Stimulated activated CD8-positive, alpha-beta memory T cell treated with anti-CD3 and anti-CD28 coated beads, Interleukin-12 subunit alpha, Interleukin-12 subunit beta, amount 100 ng/mL, for 24 hours (primary cell): Measurements from ENCODE around the gene LZTR1.

Source experiments
- DNase-seq: peaks from one replicate; pipeline ENCODE4 v3.0.0-alpha.2; 2020; ENCODE audit errors: extremely low read depth

Gene LZTR1

DNA sequence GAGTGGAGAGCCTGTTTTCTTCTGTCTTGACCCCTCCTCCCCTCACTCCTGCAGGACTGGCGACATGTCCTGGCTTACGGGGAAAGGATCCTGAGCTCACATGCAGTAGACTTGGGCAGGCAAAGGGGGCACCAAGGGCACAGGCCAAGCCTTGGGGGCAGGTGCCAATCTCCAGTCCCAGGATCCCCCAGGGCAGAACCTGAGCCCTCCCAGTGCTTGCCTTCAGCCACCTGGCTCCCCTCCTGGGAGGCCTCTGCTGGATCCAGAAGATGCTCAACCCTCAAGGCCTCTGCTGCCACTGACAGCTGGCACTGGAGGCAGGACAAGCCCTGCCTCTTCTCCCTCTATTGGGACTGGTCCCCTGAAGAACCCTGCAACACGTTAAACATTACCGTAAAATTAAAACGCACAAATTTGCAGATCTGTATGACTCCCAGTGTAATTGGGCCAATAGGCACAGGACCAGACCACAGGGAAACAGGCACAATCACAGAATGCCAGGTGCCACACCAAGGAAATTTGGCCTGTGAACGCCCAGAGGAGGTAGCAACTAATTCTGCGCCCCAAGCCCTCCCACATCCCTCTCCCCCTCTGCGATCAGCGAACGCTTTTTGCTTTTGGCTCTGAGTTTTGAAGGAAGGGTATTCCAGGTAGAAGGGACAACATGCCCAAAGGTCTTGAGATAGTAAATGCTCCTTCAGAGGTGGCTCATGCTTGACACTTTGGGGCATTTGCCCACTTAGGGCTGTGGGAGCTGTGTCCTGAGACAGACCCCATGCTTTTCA, 967 bp upstream of the LZTR1 start:
- no peak for DNase-seq

DNA sequence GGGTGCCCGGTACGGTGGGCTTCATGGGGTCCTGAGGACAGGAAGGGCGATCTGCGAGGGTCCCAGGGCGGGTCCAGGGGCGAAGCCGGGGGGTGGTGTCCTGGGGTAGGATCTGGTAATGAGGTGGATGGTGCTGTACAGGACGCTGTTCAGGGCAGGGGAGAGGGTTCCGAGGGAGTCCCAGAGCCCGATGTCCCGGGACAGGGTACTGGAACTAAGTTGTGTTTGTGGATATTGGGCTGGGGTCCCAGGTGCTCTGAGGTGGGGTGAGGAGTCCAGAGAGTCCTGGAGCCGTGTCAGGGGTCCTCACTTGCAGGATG, 426 bp downstream of the LZTR1 start:
- no peak for DNase-seq

DNA sequence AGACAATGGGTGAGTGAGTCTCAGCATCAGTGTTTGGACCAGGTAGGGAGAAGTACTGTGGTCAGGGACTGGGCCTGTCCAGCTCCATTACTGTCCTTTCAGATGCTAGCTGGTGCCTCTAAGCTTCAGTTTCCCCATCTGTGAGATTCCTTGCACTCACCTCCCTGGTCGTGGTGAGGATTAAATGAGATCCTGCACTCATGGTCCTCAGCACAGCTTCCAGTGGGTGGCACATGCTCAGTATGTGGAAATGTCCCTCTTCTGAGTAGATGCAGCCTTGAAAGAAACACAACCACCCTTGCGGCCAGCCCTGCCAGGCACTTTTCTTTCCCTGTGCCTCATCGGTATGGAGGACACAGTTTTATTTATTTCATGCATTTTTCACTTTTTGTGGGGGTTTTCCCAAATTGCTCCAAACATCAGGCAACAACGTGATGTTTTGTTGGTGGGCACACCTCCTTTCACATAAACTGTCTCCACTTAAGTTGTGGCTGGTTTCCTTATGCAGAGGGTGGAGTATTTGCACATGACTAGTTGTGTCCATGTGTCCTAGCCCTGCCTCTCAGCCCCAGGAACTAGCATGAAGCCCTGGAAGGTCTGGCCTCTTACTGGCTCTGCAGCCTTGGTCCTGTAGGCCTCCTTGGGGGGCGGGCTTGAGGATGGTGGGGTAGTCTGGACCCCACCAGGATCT, 1.1 kb downstream of the LZTR1 start:
- DNase-seq = no peak

DNA sequence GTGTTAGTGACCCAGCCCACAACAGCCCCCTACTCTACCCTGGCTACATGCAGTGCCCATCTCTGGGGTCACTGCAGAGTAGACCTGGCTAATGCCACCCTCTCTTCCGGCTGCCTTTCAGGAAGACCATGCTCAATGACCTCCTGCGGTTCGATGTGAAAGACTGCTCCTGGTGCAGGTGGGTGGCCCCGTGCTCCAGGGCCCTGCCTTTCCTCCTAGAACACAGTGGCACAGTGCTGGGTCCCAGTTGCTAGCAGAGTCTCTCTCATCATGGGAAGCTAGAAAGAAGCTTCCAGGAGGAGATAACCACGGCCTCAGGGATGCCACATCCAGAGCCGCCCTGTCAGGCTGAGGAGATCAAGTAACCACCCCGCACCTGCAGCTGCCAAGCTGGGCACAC, 3.6 kb downstream of the LZTR1 start:
- no peak for DNase-seq

DNA sequence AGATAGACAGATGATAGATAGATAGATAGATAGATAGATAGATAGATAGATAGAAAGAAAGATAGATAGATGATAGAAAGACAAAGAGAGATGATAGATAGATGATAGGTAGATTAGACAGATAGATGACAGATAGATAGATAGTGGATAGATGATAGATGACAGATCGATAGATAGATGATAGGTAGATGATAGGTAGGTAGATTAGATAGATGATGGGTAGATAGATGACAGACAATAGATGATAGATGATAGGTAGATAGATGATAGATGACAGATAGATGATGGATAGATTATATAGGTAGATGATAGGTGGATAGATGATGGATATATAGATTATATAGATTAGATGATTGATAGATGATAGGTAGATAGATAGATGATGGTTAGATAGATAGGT, 4.3 kb downstream of the LZTR1 start:
- DNase-seq = no peak

DNA sequence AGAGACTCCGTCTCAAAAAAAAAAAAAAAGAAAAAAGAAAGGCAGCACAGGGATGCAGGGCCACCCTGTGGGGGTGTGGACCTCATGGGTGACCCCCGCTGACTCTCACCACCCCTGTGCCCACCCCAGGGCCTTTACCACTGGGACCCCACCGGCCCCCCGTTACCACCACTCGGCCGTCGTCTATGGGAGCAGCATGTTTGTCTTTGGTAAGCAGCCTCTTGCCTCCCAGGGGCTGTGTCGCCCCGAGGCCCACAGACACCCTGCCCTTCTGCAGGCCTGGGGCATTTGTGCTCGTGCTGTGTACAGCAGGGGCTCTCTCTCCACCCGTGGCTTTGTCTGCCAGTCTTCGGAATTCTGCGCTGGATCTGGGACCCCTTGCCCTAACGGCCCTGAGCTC, 5.3 kb downstream of the LZTR1 start:
- no peak for DNase-seq

DNA sequence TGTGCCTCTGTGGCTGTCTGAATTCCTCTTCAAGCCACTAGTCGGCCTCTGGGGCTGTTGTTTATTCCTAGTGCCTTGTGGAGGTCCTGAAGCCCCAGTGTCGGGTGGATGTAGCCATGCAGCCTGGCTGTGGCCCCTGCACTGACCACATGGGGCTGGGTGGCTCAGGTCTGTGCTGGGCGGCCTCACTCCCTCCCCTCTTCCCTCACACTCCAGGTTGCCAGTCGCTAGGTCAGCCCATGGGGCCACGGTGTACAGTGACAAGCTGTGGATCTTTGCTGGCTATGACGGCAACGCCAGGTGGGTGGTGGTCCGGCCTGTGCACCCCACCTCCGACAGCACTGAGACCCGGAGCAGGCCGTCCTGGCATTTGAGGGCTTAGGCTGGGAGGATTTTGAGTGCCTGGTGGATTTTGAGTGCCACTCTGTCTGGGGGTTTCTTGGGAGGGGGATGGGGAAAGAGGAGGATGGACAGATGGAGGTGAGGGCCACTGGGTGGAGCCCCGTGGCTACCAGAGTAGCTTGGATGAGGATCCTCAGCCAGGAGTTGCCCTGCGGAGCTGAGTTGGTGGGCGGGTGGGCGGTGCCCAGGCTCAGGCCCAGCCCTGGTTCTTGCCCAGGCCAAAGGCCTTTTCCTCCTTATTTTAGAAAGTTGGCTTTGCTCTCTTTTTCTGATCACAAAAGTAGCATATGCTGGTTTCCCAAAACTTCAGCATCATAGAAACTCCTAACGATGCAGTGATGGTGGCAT, 6.7 kb downstream of the LZTR1 start:
- no peak for DNase-seq

DNA sequence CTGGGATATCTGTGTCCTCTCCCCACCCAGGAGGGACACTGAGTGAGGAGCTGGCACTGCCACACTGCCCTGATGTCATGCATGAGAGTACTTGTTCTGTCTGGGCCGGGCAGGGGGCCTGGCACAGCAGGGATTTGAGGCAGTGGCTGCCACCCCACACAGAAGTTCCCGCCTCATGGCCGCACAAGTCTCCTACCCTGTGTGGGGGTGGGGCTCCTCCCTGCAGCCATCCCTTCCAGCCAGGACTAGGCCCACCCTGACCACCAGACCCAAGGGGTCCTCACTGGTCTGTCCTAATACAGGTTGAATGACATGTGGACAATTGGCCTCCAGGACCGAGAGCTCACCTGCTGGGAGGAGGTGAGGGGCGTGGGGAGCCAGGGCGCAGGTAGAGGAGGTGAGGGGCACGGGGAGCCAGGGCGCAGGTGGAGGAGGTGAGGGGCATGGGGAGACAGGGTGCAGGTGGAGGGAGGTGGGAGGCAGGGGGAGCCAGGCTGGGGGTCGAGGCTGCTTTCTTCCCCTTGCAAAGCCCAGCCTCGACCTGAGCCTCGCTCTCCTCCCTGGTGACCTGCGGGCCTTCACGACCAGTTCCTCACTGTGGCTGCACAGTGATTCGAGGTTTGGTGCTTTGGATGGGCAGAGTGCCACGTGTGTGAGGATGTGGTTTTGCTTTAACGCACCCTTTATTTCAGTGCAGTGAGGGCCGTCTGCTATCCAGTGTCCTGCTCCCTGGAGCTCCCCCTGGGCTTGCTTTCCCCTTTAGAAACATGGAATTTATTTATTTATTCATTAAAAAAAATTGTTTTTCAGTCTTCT, 7.4 kb downstream of the LZTR1 start:
- DNase-seq = no peak

DNA sequence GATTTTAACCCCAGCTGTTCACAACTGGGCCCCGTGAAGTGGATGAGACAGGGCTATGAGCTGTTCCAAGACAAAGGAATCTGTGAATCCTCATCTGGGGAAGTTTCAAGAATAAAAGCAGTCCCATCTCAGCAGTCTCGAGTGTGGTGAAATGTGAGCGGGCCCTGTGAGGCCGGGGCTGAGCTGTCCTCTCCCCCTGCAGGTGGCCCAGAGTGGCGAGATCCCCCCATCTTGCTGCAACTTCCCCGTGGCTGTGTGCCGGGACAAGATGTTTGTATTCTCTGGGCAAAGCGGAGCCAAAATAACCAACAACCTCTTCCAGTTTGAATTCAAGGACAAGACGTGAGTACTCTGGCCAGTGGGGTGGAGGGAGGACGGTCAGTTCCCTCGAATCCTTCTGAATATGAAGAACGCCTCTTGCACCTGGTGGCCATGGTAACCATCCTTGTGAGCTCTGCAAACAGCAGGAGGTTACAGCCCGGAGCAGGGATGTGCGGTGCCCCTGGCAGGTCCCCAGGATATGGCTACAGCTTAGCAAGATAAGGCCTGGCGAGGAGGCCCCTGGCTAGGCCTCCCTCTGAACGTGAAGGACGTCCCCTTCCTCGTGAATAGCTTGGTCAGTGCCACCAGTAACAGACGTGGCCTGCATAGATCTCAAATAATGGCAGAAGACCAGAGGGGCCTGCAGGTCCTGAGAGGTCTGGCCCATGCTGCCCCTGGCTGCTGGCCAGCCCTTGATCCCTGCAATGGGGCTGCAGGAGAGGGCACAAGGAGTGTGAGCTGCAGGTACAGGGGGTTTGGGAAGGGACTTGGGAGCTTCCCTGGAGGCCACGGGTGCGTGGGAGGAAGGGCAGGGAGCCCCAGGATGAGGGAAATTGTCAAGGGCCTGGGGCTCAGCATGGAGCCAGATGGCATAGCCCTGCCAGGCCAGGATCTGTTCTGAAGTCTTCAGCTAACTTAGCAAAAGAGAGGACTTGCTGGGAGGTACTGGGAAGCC, 8.4 kb downstream of the LZTR1 start:
- DNase-seq = no peak

DNA sequence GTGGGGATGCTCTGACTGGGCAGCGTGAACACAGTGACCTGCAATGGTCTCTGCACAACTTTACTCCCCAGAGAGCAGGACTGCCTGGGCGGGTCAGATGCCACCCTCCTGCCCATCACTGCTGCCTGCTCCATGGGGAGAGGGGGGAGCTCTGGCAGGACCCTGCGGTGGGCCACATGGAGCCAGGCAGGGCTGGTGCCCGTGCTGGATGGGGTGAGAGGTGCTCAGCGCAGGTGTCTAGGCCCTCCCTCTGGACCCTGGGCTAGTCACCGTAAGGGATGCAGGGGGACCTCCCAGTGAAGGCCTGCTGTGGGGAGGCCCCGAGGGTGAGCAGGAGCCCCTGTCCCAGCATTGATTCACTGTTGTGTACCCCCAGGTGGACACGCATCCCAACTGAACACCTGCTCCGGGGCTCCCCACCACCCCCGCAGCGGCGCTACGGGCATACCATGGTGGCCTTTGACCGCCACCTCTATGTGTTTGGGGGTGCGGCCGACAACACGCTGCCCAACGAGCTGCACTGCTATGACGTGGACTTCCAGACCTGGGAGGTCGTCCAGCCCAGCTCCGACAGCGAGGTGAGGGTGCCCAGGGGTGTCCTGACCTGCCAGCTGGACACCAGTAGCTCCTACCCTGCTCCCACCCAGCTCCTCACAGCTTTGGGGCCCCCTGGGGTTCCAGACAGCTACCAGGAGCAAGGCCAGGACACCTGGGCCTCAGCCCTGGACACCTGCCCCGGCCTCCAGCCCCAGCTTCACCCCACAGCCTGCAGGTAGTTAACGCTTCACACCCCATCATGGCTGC, 9.4 kb downstream of the LZTR1 start:
- no peak for DNase-seq

DNA sequence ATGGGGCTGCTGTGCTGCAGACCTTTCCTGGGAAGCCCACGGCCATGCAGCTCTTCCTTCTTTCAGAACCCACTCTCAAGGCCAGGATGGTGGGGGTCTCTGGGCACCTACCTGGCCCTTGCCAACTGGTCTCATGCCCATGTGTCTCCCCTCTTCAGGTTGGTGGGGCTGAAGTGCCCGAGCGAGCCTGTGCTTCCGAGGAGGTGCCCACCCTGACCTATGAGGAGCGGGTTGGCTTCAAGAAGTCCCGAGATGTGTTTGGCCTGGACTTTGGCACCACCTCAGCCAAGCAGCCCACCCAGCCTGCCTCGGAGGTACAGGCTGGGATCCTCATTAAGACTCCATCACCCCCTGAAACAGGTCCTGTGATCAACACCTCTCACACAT, 10.0 kb downstream of the LZTR1 start:
- no peak for DNase-seq

DNA sequence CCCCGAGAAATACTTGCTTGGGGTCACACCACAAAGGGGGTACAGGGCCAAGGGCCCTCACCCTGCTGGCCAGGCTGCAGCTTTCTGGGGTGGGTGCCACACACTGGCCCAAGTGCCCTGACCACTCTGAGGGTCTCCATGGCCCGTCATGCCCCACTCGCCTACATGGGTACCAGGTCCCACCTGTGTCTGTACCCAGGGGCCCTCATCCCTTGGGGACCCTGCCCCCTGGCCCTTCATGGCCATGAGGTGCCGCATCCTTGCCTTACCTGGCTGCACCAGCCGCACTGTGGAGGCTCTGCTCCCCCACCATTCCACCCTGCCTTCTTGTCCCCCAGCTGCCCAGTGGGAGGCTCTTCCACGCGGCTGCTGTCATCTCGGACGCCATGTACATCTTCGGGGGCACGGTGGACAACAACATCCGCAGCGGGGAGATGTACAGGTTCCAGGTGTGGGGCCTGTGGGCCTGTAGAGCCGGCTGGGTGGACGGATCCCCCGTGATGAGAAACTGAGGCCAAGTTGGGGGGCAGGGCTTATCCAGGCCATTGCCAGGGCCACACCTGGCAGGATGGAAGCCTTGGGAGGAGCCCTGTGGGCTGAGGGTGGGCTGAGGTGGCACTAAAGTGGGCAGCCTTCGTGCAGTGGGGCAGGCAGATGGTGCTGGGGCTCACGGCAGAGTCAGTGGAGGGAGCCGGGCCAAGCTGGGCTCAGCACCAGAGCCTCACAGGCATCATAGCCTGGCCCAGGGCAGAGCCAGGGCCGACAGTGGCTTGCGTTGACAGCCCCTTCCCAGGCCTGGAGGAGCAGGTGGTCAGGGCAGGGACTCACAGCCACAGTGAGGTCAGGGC, 10.6 kb downstream of the LZTR1 start:
- no peak for DNase-seq

DNA sequence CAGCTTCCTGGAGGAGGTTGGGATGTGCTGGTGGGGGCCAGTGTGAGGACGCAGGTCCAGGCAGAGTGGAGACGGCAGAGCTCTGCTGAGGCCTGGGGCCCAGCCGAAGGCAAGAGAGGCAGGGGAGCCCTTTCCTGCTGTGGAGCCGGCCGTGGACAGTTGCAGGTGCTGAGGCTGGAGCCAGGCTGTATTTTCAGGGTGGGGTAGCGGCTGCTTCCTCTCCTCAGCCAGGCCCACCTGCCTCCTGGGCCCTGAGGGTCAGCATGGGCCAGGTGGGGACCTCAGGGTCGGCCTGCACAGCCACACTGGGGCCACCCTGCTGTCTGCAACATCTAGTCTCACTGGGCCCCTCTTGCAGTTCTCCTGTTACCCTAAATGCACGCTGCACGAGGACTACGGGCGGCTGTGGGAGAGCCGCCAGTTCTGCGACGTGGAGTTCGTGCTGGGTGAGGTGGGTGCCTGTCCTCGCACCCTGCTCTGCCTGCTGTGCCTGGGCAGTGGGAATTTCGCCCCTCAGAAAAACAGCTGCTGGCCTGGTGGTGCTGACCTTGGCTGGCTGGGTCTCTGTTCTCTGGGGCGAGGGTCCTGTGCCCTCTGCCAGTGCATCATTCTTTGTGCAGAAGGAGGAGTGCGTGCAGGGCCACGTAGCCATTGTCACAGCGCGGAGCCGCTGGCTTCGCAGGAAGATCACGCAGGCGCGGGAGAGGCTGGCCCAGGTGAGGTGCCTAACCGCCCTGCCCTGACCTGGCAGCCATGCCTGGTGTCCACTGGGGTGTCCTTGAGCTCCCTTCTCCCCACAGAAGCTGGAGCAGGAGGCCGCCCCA, 11.4 kb downstream of the LZTR1 start:
- no peak for DNase-seq

DNA sequence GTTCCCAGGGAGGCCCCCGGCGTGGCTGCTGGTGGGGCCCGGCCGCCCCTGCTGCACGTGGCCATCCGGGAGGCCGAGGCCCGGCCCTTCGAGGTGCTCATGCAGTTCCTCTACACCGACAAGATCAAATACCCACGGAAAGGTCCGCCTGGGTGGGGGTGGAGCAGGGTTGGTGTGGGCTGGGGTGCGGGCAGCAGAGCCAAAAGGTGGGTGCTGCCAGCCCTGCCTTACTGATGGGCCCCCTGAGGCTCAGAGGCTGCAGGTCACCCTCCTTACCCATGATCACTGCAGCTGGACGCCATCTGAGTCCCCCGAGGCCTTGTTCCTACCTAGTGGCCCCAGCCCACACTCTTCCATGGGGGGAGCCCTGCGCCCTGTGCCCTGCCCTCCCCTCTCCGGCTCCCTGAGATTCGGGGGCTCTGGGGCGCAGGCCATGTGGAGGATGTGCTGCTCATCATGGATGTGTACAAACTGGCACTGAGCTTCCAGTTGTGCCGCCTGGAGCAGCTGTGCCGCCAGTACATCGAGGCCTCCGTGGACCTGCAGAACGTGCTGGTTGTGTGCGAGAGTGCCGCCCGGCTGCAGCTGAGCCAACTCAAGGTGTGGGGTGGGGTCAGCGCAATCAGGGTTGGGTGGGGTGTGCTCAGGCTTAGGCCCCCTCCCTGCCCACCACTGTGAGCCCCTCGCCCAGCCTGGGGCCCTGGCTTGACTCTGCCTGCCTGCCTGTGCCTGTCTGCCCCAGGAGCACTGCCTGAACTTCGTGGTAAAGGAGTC, 12.2 kb downstream of the LZTR1 start:
- DNase-seq = no peak

DNA sequence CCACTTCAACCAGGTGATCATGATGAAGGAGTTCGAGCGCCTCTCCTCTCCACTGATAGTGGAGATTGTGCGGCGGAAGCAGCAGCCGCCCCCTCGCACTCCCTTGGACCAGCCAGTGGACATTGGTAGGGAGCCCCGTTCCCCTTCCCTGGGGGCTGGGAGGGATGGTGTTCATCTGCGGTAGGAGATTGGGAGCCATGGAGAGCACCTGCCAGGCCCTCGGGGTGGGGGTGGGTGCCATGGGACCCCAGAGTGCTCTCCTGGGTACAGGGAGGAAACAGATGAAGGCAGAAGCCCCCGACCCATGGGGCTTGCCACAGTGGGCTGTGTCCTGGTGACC, 12.8 kb downstream of the LZTR1 start:
- no peak for DNase-seq

DNA sequence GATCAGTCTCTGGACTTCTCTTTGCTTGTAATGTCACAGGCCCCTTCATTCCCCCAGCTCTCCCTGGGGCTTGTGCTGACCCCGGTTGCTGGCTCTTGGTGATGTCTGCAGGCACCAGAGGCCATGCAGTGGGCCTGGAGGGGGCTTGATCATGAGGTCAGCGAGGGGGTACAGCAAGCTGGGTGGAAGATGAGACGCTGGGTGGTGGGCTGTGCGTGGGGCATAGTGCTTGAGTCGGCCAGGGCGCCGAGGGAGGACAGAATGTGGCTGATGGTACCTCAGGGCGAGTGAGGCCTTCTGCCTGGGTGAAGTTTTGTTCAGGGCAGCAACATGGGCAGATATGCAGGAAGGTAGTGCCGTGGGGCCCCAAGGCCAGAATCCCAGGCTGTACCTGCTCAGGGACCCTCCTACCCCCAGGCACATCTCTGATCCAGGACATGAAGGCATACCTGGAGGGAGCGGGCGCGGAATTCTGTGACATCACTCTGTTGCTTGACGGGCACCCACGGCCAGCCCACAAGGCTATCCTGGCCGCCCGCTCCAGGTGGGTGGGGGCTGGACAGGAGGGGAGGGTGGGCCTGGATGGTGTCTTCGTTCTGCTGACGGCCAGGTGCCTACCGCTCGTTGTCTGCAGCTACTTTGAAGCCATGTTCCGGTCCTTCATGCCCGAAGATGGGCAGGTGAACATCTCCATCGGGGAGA, 13.4 kb downstream of the LZTR1 start:
- DNase-seq = no peak

DNA sequence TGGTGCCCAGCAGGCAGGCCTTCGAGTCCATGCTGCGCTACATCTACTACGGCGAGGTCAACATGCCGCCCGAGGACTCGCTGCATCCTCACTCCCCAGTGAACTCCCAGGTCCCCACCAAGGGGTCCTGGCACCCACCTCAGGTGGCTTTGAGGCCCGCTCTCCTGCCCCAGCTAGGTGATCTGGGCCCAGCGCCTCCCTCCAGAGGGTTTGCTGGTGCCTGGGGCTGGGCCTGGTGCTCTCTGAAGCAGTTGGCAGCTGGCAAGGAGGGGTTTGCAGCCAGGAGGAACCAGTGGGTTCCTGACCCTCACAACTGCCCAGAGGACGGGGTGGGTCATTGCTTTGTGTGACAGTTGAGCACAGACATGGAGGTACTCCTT, 13.9 kb downstream of the LZTR1 start:
- no peak for DNase-seq
